GM12878 (cell line): ENCODE data around the gene MEI1. TPM values are rescaled to one million over a fixed set of nuclear protein-coding genes. Genes with fewer than 3 reads are reported as not detected.

Source experiments
- BCLAF1 ChIP-seq: fragments of 450-650 bp; IDR thresholded peaks from 2 replicates; pipeline ENCODE4 v1.6.1; 2017; ENCODE audit warnings: antibody characterized with exemption, mild to moderate bottlenecking, moderate library complexity
- CTCF ChIP-seq, 3 experiments: IDR thresholded peaks in 2 of 3; conservative IDR thresholded peaks in 1 of 3; 2 replicates each; pipeline ENCODE4 v1.5.1; 2011; ENCODE audit warnings: low read depth in 3 of 3, low read length in 3 of 3, mild to moderate bottlenecking in 3 of 3, control low read depth in 2 of 3, moderate library complexity in 2 of 3, inconsistent platforms in 1 of 3, mixed read lengths in 1 of 3; ENCODE audit not compliant: control insufficient read depth in 2 of 3, insufficient read depth in 1 of 3; ENCODE audit errors: extremely low read depth in 1 of 3
- FOXK2 ChIP-seq: fragments of 450-650 bp; IDR thresholded peaks from 2 replicates; pipeline ENCODE4 v1.6.1; 2017; ENCODE audit warnings: mild to moderate bottlenecking, moderate library complexity
- MYC ChIP-seq: IDR thresholded peaks from 2 replicates; pipeline ENCODE4 v1.6.1; 2011; ENCODE audit warnings: mild to moderate bottlenecking, low read length, moderate library complexity, inconsistent platforms; ENCODE audit not compliant: insufficient read depth, insufficient replicate concordance, insufficient read length, severe bottlenecking
- PAX5 ChIP-seq: IDR thresholded peaks from 2 replicates; pipeline ENCODE4 v1.6.1; 2011; ENCODE audit warnings: low read depth, low read length, borderline replicate concordance
- RAD51 ChIP-seq: fragments of 450-650 bp; IDR thresholded peaks from 2 replicates; pipeline ENCODE4 v1.6.1; 2016; ENCODE audit warnings: moderate library complexity, mild to moderate bottlenecking, inconsistent platforms
- SREBF2 ChIP-seq: IDR thresholded peaks from 2 replicates; pipeline ENCODE4 v1.6.1; 2012; ENCODE audit warnings: mild to moderate bottlenecking, low read length
- STAT1 ChIP-seq: fragments of 450-650 bp; conservative IDR thresholded peaks from 2 replicates; pipeline ENCODE4 v1.6.1; 2014; ENCODE audit warnings: antibody characterized with exemption, mild to moderate bottlenecking
- STAT3 ChIP-seq: IDR thresholded peaks from 2 replicates; pipeline ENCODE4 v1.6.1; 2011; ENCODE audit warnings: low read depth, low read length, improper control_type of control experiment
- TAF1 ChIP-seq: IDR thresholded peaks from 2 replicates; pipeline ENCODE4 v1.6.1; 2011; ENCODE audit warnings: mild to moderate bottlenecking, low read depth, low read length, borderline replicate concordance
- TARDBP ChIP-seq: IDR thresholded peaks from 2 replicates; pipeline ENCODE4 v1.6.1; 2016; ENCODE audit warnings: borderline replicate concordance
- TBL1XR1 ChIP-seq: IDR thresholded peaks from 2 replicates; pipeline ENCODE4 v1.6.1; 2012; ENCODE audit warnings: low read depth, low read length, improper control_type of control experiment
- WRNIP1 ChIP-seq: IDR thresholded peaks from 2 replicates; pipeline ENCODE4 v1.6.1; 2011; ENCODE audit warnings: low read depth, low read length, improper control_type of control experiment, borderline replicate concordance
- ZNF24 ChIP-seq: fragments of 450-650 bp; IDR thresholded peaks from 2 replicates; pipeline ENCODE4 v1.6.1; 2017; ENCODE audit warnings: antibody characterized with exemption, mild to moderate bottlenecking
- polyA plus RNA-seq, 11 experiments: library from polyadenylated mRNA; depleted of rRNA in 4 of 11; unstranded in 6 of 11; stranded (reverse) in 5 of 11; fragments of >200 nt; fragmentation: Nextera tagmentation in 4 of 11; fragmentation: Illumina TruSeq in 1 of 11; extraction: Ambion mirVana in 4 of 11; extraction: Trizol in 1 of 11; gene quantifications; 1 replicate in 1 of 11; 2 replicates in 10 of 11; pipeline versions ENCODE4 v1.2.1 to v1.2.3, GENCODE V29; 2011 to 2016; ENCODE audit warnings: inconsistent platforms in 2 of 11, missing spikeins in 2 of 11, low read depth in 1 of 11
- total RNA-seq, 4 experiments: library from RNA; depleted of rRNA in 3 of 4; stranded (reverse); fragments of >200 nt in 3 of 4; fragmentation: Illumina TruSeq in 1 of 4; extraction: Trizol in 1 of 4; gene quantifications; 2 replicates each; pipeline versions ENCODE4 v1.2.1 to v1.2.3, GENCODE V29; 2013 to 2021
- TF ChIP-seq, protein P1 (sequence below): fragments of 450-650 bp; IDR thresholded peaks from 2 replicates; pipeline ENCODE4 v1.6.1; 2017; ENCODE audit warnings: mild to moderate bottlenecking, moderate library complexity
- TF ChIP-seq, protein P2 (sequence below): fragments of 450-650 bp; IDR thresholded peaks from 2 replicates; pipeline ENCODE4 v1.6.1; 2017; ENCODE audit warnings: mild to moderate bottlenecking, low read depth, inconsistent platforms; ENCODE audit not compliant: poor library complexity, severe bottlenecking
- TF ChIP-seq, protein P3 (sequence below): IDR thresholded peaks from 2 replicates; pipeline ENCODE4 v1.6.1; 2012; ENCODE audit warnings: low read depth, low read length, improper control_type of control experiment

Gene MEI1
- total and polyA plus RNA-seq, 10 of the 15 experiments (the other 5 are each of a cell fraction or from before 2014, with no cell fraction given): 27.9 to 48.9 (median 35.8) TPM

- TF ChIP-seq, protein P1, sequence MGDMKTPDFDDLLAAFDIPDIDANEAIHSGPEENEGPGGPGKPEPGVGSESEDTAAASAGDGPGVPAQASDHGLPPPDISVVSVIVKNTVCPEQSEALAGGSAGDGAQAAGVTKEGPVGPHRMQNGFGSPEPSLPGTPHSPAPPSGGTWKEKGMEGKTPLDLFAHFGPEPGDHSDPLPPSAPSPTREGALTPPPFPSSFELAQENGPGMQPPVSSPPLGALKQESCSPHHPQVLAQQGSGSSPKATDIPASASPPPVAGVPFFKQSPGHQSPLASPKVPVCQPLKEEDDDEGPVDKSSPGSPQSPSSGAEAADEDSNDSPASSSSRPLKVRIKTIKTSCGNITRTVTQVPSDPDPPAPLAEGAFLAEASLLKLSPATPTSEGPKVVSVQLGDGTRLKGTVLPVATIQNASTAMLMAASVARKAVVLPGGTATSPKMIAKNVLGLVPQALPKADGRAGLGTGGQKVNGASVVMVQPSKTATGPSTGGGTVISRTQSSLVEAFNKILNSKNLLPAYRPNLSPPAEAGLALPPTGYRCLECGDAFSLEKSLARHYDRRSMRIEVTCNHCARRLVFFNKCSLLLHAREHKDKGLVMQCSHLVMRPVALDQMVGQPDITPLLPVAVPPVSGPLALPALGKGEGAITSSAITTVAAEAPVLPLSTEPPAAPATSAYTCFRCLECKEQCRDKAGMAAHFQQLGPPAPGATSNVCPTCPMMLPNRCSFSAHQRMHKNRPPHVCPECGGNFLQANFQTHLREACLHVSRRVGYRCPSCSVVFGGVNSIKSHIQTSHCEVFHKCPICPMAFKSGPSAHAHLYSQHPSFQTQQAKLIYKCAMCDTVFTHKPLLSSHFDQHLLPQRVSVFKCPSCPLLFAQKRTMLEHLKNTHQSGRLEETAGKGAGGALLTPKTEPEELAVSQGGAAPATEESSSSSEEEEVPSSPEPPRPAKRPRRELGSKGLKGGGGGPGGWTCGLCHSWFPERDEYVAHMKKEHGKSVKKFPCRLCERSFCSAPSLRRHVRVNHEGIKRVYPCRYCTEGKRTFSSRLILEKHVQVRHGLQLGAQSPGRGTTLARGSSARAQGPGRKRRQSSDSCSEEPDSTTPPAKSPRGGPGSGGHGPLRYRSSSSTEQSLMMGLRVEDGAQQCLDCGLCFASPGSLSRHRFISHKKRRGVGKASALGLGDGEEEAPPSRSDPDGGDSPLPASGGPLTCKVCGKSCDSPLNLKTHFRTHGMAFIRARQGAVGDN: peak; percentile 74
- TF ChIP-seq MYC (no peak), CTCF (IDR thresholded peaks at IDR 0.05 in 2 of 3, conservative IDR thresholded peaks at IDR 0.05 in 1 of 3; ENCODE audit: control insufficient read depth in 2 of 3, extremely low read depth in 1 of 3, insufficient read depth in 1 of 3, low read depth in 3 of 3, low read length in 3 of 3) (no peak), STAT3 (no peak), TAF1 (peak; percentile 93), ZNF24 (no peak), RAD51 (no peak), BCLAF1 (no peak), STAT1 (0 out of 2 replicates have a peak, but pooled peaks have one; percentile 48), WRNIP1 (no peak), PAX5 (peak; percentile 80; the same call in 1 of the 2 replicates), TBL1XR1 (no peak), FOXK2 (no peak), SREBF2 (no peak), TARDBP (no peak)
- TF ChIP-seq, protein P2, sequence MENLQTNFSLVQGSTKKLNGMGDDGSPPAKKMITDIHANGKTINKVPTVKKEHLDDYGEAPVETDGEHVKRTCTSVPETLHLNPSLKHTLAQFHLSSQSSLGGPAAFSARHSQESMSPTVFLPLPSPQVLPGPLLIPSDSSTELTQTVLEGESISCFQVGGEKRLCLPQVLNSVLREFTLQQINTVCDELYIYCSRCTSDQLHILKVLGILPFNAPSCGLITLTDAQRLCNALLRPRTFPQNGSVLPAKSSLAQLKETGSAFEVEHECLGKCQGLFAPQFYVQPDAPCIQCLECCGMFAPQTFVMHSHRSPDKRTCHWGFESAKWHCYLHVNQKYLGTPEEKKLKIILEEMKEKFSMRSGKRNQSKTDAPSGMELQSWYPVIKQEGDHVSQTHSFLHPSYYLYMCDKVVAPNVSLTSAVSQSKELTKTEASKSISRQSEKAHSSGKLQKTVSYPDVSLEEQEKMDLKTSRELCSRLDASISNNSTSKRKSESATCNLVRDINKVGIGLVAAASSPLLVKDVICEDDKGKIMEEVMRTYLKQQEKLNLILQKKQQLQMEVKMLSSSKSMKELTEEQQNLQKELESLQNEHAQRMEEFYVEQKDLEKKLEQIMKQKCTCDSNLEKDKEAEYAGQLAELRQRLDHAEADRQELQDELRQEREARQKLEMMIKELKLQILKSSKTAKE: peak; percentile 13
- TF ChIP-seq, protein P3, sequence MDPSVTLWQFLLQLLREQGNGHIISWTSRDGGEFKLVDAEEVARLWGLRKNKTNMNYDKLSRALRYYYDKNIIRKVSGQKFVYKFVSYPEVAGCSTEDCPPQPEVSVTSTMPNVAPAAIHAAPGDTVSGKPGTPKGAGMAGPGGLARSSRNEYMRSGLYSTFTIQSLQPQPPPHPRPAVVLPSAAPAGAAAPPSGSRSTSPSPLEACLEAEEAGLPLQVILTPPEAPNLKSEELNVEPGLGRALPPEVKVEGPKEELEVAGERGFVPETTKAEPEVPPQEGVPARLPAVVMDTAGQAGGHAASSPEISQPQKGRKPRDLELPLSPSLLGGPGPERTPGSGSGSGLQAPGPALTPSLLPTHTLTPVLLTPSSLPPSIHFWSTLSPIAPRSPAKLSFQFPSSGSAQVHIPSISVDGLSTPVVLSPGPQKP: peak; percentile 76
Observed at GRCh38 chr22:41800348-41801146, 101.2 kb downstream of the MEI1 start, which contains the start of gene CCDC134 (continued).
